Measurements from ENCODE around the gene PLXNC1. TPM values are rescaled to one million over a fixed set of nuclear protein-coding genes. Genes with fewer than 3 reads are reported as not detected.

The PLXNC1 gene
- total and polyA plus RNA-seq, 4 donors: 0.71 to 12.0 (median 3.3) TPM

DNA sequence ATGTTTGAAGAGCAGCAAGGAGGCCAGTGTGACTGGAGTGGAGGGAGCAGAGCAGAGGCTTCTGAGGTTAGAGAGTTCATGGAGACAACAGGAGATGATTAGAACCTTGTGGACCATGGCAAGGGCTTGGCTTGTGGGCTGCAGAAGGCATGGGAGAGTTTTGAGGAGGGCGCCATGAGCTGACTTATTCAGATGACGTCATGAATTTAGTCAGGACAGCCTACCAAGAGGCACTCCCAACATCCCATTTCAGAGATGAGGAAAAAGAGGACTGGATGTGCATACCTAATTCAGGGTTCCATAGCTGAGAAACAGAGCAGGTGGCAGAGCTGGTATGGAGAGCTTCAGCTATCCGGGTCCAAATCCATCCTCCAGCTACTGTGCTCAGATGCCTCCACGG lies 101.8 kb downstream of the PLXNC1 start:
- H3K4me1 ChIP-seq (ENCODE audit: control insufficient read depth in 4 of 4, insufficient read depth in 4 of 4, low read length in 3 of 4): peaks cover 0 to 2% (median under 1%) of the 10 kb centered on the region in 4 donors
- no peak for DNase-seq (ENCODE audit: low spot score)
- H3K27ac ChIP-seq (ENCODE audit: low read depth in 1 of 2, low read length in 2 of 2): no peak overlapping the region
- no peak overlapping the region for H3K4me3 ChIP-seq (ENCODE audit: low read depth in 1 of 3, low read length in 3 of 3)
- H3K36me3 ChIP-seq (ENCODE audit: control insufficient read depth in 4 of 4, insufficient read depth in 3 of 4, low read depth in 1 of 4, low read length in 3 of 4): no peaks in the 10 kb centered on the region
- H3K27me3 ChIP-seq (ENCODE audit: control insufficient read depth in 4 of 4, insufficient read depth in 4 of 4, low read length in 3 of 4): no peaks in the 10 kb centered on the region
- no peak for TF ChIP-seq EGR1 (IDR thresholded peaks at IDR 0.05; ENCODE audit: low read depth in 2 of 2)
- TF ChIP-seq, protein P1, sequence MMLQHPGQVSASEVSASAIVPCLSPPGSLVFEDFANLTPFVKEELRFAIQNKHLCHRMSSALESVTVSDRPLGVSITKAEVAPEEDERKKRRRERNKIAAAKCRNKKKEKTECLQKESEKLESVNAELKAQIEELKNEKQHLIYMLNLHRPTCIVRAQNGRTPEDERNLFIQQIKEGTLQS (IDR thresholded peaks at IDR 0.05): no peak
- H3K9ac ChIP-seq (ENCODE audit: low read depth in 1 of 2, low read length in 2 of 2): no peak overlapping the region
- H3K9me3 ChIP-seq (ENCODE audit: control insufficient read depth in 4 of 4, low read length in 3 of 4): no peaks in the 10 kb centered on the region
- WGBS: 97% methylated on average over 4 of the region's 4 CpGs

- Histone ChIP-seq H3K27ac (ENCODE audit: low read depth in 1 of 2, low read length in 2 of 2) (no peak overlapping the region), H3K4me1 (ENCODE audit: control insufficient read depth in 4 of 4, insufficient read depth in 4 of 4, low read length in 3 of 4) (peaks cover 0 to 7% (median 3%) of the 10 kb centered on the region in 4 donors), H3K9me3 (ENCODE audit: control insufficient read depth in 4 of 4, low read length in 3 of 4) (no peaks in the 10 kb centered on the region), H3K9ac (ENCODE audit: low read depth in 1 of 2, low read length in 2 of 2) (no peak overlapping the region), H3K36me3 (ENCODE audit: control insufficient read depth in 4 of 4, insufficient read depth in 3 of 4, low read depth in 1 of 4, low read length in 3 of 4) (no peaks in the 10 kb centered on the region), H3K27me3 (ENCODE audit: control insufficient read depth in 4 of 4, insufficient read depth in 4 of 4, low read length in 3 of 4) (no peaks in the 10 kb centered on the region), H3K4me3 (ENCODE audit: low read depth in 1 of 3, low read length in 3 of 3) (no peak overlapping the region)
- no peak for DNase-seq (ENCODE audit: low spot score)
- TF ChIP-seq RAD21 (IDR thresholded peaks at IDR 0.05) (no peak), TAF1 (conservative IDR thresholded peaks at IDR 0.05) (no peak), SP1 (IDR thresholded peaks at IDR 0.05) (no peak), FOXA1 (IDR thresholded peaks at IDR 0.05) (no peak), HNF4A (conservative IDR thresholded peaks at IDR 0.05) (no peak), EGR1 (IDR thresholded peaks at IDR 0.05; ENCODE audit: low read depth in 2 of 2) (no peak), HNF4G (IDR thresholded peaks at IDR 0.05) (no peak), JUND (IDR thresholded peaks at IDR 0.05) (no peak), NR2F2 (IDR thresholded peaks at IDR 0.05) (no peak), RXRA (IDR thresholded peaks at IDR 0.05) (no peak), MAX (IDR thresholded peaks at IDR 0.05) (no peak), YY1 (IDR thresholded peaks at IDR 0.05) (no peak), GABPA (IDR thresholded peaks at IDR 0.05 in 1 of 2, conservative IDR thresholded peaks at IDR 0.05 in 1 of 2) (no peak), FOXA2 (IDR thresholded peaks at IDR 0.05) (no peak)
- TF ChIP-seq, protein P2, sequence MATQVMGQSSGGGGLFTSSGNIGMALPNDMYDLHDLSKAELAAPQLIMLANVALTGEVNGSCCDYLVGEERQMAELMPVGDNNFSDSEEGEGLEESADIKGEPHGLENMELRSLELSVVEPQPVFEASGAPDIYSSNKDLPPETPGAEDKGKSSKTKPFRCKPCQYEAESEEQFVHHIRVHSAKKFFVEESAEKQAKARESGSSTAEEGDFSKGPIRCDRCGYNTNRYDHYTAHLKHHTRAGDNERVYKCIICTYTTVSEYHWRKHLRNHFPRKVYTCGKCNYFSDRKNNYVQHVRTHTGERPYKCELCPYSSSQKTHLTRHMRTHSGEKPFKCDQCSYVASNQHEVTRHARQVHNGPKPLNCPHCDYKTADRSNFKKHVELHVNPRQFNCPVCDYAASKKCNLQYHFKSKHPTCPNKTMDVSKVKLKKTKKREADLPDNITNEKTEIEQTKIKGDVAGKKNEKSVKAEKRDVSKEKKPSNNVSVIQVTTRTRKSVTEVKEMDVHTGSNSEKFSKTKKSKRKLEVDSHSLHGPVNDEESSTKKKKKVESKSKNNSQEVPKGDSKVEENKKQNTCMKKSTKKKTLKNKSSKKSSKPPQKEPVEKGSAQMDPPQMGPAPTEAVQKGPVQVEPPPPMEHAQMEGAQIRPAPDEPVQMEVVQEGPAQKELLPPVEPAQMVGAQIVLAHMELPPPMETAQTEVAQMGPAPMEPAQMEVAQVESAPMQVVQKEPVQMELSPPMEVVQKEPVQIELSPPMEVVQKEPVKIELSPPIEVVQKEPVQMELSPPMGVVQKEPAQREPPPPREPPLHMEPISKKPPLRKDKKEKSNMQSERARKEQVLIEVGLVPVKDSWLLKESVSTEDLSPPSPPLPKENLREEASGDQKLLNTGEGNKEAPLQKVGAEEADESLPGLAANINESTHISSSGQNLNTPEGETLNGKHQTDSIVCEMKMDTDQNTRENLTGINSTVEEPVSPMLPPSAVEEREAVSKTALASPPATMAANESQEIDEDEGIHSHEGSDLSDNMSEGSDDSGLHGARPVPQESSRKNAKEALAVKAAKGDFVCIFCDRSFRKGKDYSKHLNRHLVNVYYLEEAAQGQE (IDR thresholded peaks at IDR 0.05): no peak
- TF ChIP-seq, protein P3, sequence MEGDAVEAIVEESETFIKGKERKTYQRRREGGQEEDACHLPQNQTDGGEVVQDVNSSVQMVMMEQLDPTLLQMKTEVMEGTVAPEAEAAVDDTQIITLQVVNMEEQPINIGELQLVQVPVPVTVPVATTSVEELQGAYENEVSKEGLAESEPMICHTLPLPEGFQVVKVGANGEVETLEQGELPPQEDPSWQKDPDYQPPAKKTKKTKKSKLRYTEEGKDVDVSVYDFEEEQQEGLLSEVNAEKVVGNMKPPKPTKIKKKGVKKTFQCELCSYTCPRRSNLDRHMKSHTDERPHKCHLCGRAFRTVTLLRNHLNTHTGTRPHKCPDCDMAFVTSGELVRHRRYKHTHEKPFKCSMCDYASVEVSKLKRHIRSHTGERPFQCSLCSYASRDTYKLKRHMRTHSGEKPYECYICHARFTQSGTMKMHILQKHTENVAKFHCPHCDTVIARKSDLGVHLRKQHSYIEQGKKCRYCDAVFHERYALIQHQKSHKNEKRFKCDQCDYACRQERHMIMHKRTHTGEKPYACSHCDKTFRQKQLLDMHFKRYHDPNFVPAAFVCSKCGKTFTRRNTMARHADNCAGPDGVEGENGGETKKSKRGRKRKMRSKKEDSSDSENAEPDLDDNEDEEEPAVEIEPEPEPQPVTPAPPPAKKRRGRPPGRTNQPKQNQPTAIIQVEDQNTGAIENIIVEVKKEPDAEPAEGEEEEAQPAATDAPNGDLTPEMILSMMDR (IDR thresholded peaks at IDR 0.05; ENCODE audit: low read depth, low read length, missing input control): no peak
- TF ChIP-seq, protein P4, sequence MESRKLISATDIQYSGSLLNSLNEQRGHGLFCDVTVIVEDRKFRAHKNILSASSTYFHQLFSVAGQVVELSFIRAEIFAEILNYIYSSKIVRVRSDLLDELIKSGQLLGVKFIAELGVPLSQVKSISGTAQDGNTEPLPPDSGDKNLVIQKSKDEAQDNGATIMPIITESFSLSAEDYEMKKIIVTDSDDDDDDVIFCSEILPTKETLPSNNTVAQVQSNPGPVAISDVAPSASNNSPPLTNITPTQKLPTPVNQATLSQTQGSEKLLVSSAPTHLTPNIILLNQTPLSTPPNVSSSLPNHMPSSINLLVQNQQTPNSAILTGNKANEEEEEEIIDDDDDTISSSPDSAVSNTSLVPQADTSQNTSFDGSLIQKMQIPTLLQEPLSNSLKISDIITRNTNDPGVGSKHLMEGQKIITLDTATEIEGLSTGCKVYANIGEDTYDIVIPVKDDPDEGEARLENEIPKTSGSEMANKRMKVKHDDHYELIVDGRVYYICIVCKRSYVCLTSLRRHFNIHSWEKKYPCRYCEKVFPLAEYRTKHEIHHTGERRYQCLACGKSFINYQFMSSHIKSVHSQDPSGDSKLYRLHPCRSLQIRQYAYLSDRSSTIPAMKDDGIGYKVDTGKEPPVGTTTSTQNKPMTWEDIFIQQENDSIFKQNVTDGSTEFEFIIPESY (IDR thresholded peaks at IDR 0.05): no peak
- TF ChIP-seq, protein P1 (IDR thresholded peaks at IDR 0.05): no peak
- 95% methylated on average over 4 of the region's 4 CpGs for WGBS
Observed at GRCh38 chr12:94254270-94254669, 105.9 kb downstream of the PLXNC1 start.
